Parathyroid adenoma (tissue), 2 donors: ENCODE data around the gene UFC1.

Source experiments
- H2AFZ ChIP-seq: fragments of 300-600 bp; sonication (generic); one replicate; pipeline ENCODE4 v1.7.0; 2017; ENCODE audit warnings: antibody characterized with exemption, mild to moderate bottlenecking
- H3K27ac ChIP-seq: fragments of 300-600 bp; sonication (generic); one replicate; pipeline ENCODE4 v1.7.0; 2017
- H3K27me3 ChIP-seq: fragments of 300-600 bp; sonication (generic); one replicate; pipeline ENCODE4 v1.7.0; 2017; ENCODE audit warnings: low read length; ENCODE audit not compliant: control insufficient read depth, insufficient read depth
- H3K36me3 ChIP-seq: fragments of 300-600 bp; sonication (generic); one replicate; pipeline ENCODE4 v1.7.0; 2017; ENCODE audit warnings: low read length; ENCODE audit not compliant: control insufficient read depth, insufficient read depth
- H3K4me1 ChIP-seq: fragments of 300-600 bp; sonication (generic); one replicate; pipeline ENCODE4 v1.7.0; 2017; ENCODE audit warnings: control low read depth
- H3K4me2 ChIP-seq: fragments of 300-600 bp; sonication (generic); one replicate; pipeline ENCODE4 v1.7.0; 2017; ENCODE audit warnings: low read length
- H3K4me3 ChIP-seq: fragments of 300-600 bp; sonication (generic); one replicate; pipeline ENCODE4 v1.7.0; 2017; ENCODE audit warnings: low read depth, low read length
- H3K79me2 ChIP-seq: fragments of 300-600 bp; sonication (generic); one replicate; pipeline ENCODE4 v1.7.0; 2017; ENCODE audit warnings: control low read depth
- H3K9ac ChIP-seq: fragments of 300-600 bp; sonication (generic); one replicate; pipeline ENCODE4 v1.7.0; 2017; ENCODE audit warnings: mild to moderate bottlenecking
- H3K9me3 ChIP-seq: fragments of 300-600 bp; sonication (generic); one replicate; pipeline ENCODE4 v1.7.0; 2017; ENCODE audit warnings: low read length; ENCODE audit not compliant: control insufficient read depth
- CTCF ChIP-seq: fragments of 300-600 bp; sonication (generic); IDR thresholded peaks from one replicate; pipeline ENCODE4 v1.7.0; 2017; ENCODE audit warnings: antibody characterized with exemption, mild to moderate bottlenecking
- donor health status: primary hyperparathyroidism.

UFC1 gene

GRCh38 chr1:161145832-161146231 is 7.9 kb upstream of the UFC1 start:
- Histone ChIP-seq H3K36me3 (no peaks in the 10 kb centered on the region), H3K27ac (no peak overlapping the region), H2AFZ (no peak overlapping the region), H3K4me1 (no peaks in the 10 kb centered on the region), H3K9ac (no peak overlapping the region), H3K79me2 (no peaks in the 10 kb centered on the region), H3K9me3 (no peaks in the 10 kb centered on the region), H3K27me3 (no peaks in the 10 kb centered on the region), H3K4me3 (no peak overlapping the region), H3K4me2 (no peak overlapping the region)
- TF ChIP-seq CTCF = no peak

GRCh38 chr1:161153176-161153575 is 602 bp upstream of the UFC1 start:
- no peaks in the 10 kb centered on the region for H3K9me3 ChIP-seq

GRCh38 chr1:161157867-161158266 is 4.1 kb downstream of the UFC1 start:
- Histone ChIP-seq H3K27me3 (no peaks in the 10 kb centered on the region), H3K27ac (no peak overlapping the region), H3K4me1 (no peaks in the 10 kb centered on the region), H3K4me2 (no peak overlapping the region), H3K36me3 (no peaks in the 10 kb centered on the region), H3K4me3 (no peak overlapping the region), H2AFZ (no peak overlapping the region), H3K79me2 (peaks cover 4% of the 10 kb centered on the region), H3K9me3 (no peaks in the 10 kb centered on the region), H3K9ac (no peak overlapping the region)
- no peak for TF ChIP-seq CTCF

More at GRCh38 chr1:161153176-161153575, 602 bp upstream of the UFC1 start:
- H2AFZ ChIP-seq = peak overlapping the region; percentile 78
- no peaks in the 10 kb centered on the region for H3K36me3 ChIP-seq
- H3K27ac ChIP-seq = peak overlapping the region; percentile 91
- H3K79me2 ChIP-seq = no peaks in the 10 kb centered on the region
- peak overlapping the region; percentile 71 for H3K4me2 ChIP-seq
- H3K9ac ChIP-seq = no peak overlapping the region
- TF ChIP-seq CTCF = no peak
- no peaks in the 10 kb centered on the region for H3K27me3 ChIP-seq
- H3K4me3 ChIP-seq = peak overlapping the region; percentile 99
- H3K4me1 ChIP-seq = no peaks in the 10 kb centered on the region

DNA sequence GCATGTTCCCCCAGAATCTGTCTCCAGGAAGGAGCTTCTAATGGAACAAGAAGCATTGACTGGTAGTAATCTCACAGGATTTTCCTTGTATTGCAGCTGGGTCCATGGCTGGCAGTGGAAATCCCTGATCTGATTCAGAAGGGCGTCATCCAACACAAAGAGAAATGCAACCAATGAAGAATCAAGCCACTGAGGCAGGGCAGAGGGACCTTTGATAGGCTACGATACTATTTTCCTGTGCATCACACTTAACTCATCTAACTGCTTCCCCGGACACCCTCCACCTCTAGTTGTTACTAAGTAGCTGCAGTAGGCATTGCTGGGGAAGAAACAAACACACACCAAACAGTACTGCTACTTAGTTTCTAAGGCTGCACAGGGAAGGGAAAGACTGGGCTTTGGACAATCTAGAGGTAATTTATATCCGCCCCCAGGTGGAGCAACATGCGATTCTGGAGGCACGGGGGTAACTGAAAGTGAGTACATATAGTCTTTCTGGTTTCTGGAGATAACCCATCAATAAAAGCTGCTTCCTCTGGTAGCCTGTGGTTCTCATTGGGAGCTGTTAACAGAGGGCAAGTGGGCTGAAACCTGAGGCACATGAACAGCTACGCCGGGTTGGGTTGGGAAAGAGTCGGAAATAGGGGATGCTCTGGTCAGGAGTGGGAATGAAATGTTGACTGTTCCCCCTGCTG is 4.7 kb downstream of the UFC1 start:
- peak overlapping the region; percentile 69 for H3K4me2 ChIP-seq
- peak overlapping the region; percentile 87 for H2AFZ ChIP-seq
- no peaks in the 10 kb centered on the region for H3K9me3 ChIP-seq
- H3K4me3 ChIP-seq = peak overlapping the region; percentile 94
- peaks cover 4% of the 10 kb centered on the region for H3K79me2 ChIP-seq
- no peaks in the 10 kb centered on the region for H3K36me3 ChIP-seq
- H3K27me3 ChIP-seq = no peaks in the 10 kb centered on the region
- peak overlapping the region; percentile 91 for H3K27ac ChIP-seq
- no peak overlapping the region for H3K9ac ChIP-seq
- TF ChIP-seq CTCF = no peak
- H3K4me1 ChIP-seq = no peaks in the 10 kb centered on the region
